ENCODE measurements around the gene IHH.

GRCh38 chr2:219054956-219055903, 5.5 kb downstream of the IHH start:
- TF ChIP-seq, protein P1, sequence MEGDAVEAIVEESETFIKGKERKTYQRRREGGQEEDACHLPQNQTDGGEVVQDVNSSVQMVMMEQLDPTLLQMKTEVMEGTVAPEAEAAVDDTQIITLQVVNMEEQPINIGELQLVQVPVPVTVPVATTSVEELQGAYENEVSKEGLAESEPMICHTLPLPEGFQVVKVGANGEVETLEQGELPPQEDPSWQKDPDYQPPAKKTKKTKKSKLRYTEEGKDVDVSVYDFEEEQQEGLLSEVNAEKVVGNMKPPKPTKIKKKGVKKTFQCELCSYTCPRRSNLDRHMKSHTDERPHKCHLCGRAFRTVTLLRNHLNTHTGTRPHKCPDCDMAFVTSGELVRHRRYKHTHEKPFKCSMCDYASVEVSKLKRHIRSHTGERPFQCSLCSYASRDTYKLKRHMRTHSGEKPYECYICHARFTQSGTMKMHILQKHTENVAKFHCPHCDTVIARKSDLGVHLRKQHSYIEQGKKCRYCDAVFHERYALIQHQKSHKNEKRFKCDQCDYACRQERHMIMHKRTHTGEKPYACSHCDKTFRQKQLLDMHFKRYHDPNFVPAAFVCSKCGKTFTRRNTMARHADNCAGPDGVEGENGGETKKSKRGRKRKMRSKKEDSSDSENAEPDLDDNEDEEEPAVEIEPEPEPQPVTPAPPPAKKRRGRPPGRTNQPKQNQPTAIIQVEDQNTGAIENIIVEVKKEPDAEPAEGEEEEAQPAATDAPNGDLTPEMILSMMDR (conservative IDR thresholded peaks at IDR 0.05; ENCODE audit: low read depth, low read length): no peak
- TF ChIP-seq EZH2 (IDR thresholded peaks at IDR 0.05; ENCODE audit: low read length, unreplicated experiment): no peak

Measured in PC-3 (cell line).